ENCODE data around the gene UBE2QL1. TPM values are rescaled to one million over a fixed set of nuclear protein-coding genes. Genes with fewer than 3 reads are reported as not detected.

UBE2QL1 gene
- total RNA-seq, 6 donors from 2014 or later, result 0.09 to 0.10 TPM; not detected in 4

- no peak overlapping the region for H3K4me3 ChIP-seq
- TF ChIP-seq POLR2AphosphoS5 (IDR thresholded peaks at IDR 0.05) (no peak), EP300 (IDR thresholded peaks at IDR 0.05) (no peak), CTCF (IDR thresholded peaks at IDR 0.05) (no peak), POLR2A (IDR thresholded peaks at IDR 0.05) (no peak)
- no peak overlapping the region for H3K27ac ChIP-seq
- 86 to 89% methylated on average over 4 of the region's 4 CpGs for WGBS, 2 donors
- peaks cover 0 to 11% (median 0%) of the 10 kb centered on the region in 4 donors for H3K9me3 ChIP-seq
- no peak for ATAC-seq (ENCODE audit: low FRiP score in 2 of 2)
- no peaks in the 10 kb centered on the region for H3K4me1 ChIP-seq
- H3K27me3 ChIP-seq, result no peaks in the 10 kb centered on the region
- no peaks in the 10 kb centered on the region for H3K36me3 ChIP-seq
- no peak for DNase-seq
These were observed 50.3 kb downstream of the UBE2QL1 start for GRCh38 chr5:6498968-6499367.

DNA sequence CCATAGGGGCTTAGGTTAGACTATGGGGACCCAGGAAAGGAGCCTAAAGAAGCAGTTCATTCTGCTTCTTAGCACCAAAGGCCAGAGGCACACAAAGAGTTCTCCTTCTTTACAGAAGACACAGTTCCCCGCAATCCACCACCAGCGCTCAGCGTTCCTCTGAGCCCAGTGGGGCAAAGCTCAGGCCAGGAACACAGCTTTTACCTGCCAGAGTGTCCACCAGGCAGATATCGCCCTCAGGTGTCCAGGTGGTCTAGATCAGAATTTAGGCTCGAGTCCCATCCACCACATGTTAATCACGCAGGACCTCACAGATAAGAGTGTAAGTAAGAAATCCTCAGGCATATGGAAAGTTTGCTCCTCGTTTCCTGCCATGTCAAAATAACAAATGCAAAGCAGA is 53.0 kb downstream of the UBE2QL1 start:
- H3K4me1 ChIP-seq, result no peaks in the 10 kb centered on the region
- H3K9me3 ChIP-seq, result peaks cover 0 to 11% (median 0%) of the 10 kb centered on the region in 4 donors
- ATAC-seq (ENCODE audit: low FRiP score in 2 of 2), result no peak
- no peak for TF ChIP-seq EP300 (IDR thresholded peaks at IDR 0.05)
- TF ChIP-seq POLR2A (IDR thresholded peaks at IDR 0.05), result no peak
- TF ChIP-seq POLR2AphosphoS5 (IDR thresholded peaks at IDR 0.05), result no peak
- TF ChIP-seq CTCF (IDR thresholded peaks at IDR 0.05), result no peak
- WGBS, 2 donors, result 74 to 79% methylated on average over 7 of the region's 7 CpGs
- no peaks in the 10 kb centered on the region for H3K36me3 ChIP-seq
- H3K4me3 ChIP-seq, result no peak overlapping the region
- DNase-seq, result no peak
- no peak overlapping the region for H3K27ac ChIP-seq
- no peaks in the 10 kb centered on the region for H3K27me3 ChIP-seq

GRCh38 chr5:6502421-6502820 is 53.8 kb downstream of the UBE2QL1 start:
- Histone ChIP-seq H3K27ac (no peak overlapping the region), H3K9me3 (peaks cover 0 to 11% (median 0%) of the 10 kb centered on the region in 4 donors), H3K4me3 (no peak overlapping the region), H3K27me3 (no peaks in the 10 kb centered on the region), H3K36me3 (no peaks in the 10 kb centered on the region), H3K4me1 (no peaks in the 10 kb centered on the region)
- no peak for TF ChIP-seq CTCF (IDR thresholded peaks at IDR 0.05)
- no peak for TF ChIP-seq POLR2AphosphoS5 (IDR thresholded peaks at IDR 0.05)
- no peak for TF ChIP-seq EP300 (IDR thresholded peaks at IDR 0.05)
- no peak for TF ChIP-seq POLR2A (IDR thresholded peaks at IDR 0.05)
- WGBS, 2 donors, result 92 to 95% methylated on average over 2 to 4 of the region's 4 CpGs
- DNase-seq (no peak), ATAC-seq (ENCODE audit: low FRiP score in 2 of 2) (no peak)

DNA sequence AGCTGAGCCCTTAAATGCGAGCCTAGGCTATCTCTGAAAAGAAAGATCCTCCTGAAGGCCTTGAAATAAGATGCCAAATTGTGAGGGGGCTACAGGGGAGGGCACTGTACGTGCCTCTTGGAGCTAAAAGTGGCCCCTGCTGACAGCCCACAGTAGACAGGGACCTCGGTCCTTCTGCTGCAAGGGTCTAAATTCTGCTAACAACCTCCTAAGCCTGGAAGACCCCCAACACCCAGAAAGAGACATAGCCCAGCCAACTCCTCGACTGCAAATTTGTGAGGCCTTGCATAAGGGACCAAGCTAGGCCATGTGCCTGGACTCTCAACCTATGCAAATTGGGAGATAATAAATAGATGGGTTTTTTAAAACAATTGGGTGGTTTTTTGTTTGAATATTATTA is 54.7 kb downstream of the UBE2QL1 start:
- no peak for TF ChIP-seq EP300 (IDR thresholded peaks at IDR 0.05)
- no peak for TF ChIP-seq POLR2AphosphoS5 (IDR thresholded peaks at IDR 0.05)
- no peak for TF ChIP-seq CTCF (IDR thresholded peaks at IDR 0.05)
- TF ChIP-seq POLR2A (IDR thresholded peaks at IDR 0.05), result no peak
- DNase-seq, result no peak
- no peak overlapping the region for H3K4me3 ChIP-seq
- 72 to 75% methylated on average over 4 of the region's 4 CpGs for WGBS, 2 donors
- no peaks in the 10 kb centered on the region for H3K27me3 ChIP-seq
- no peak overlapping the region for H3K27ac ChIP-seq
- peaks cover 0 to 11% (median 0%) of the 10 kb centered on the region in 4 donors for H3K9me3 ChIP-seq
- no peaks in the 10 kb centered on the region for H3K4me1 ChIP-seq
- H3K36me3 ChIP-seq, result no peaks in the 10 kb centered on the region
- no peak for ATAC-seq (ENCODE audit: low FRiP score in 2 of 2)

GRCh38 chr5:6504677-6505415 is 56.2 kb downstream of the UBE2QL1 start:
- DNase-seq (no peak), ATAC-seq (ENCODE audit: low FRiP score in 2 of 2) (no peak)
- peaks cover 0 to 11% (median 0%) of the 10 kb centered on the region in 4 donors for H3K9me3 ChIP-seq
- no peaks in the 10 kb centered on the region for H3K4me1 ChIP-seq
- no peaks in the 10 kb centered on the region for H3K36me3 ChIP-seq
- H3K4me3 ChIP-seq, result no peak overlapping the region
- no peak overlapping the region for H3K27ac ChIP-seq
- H3K27me3 ChIP-seq, result no peaks in the 10 kb centered on the region
- TF ChIP-seq EP300 (IDR thresholded peaks at IDR 0.05) (no peak), CTCF (IDR thresholded peaks at IDR 0.05) (no peak), POLR2A (IDR thresholded peaks at IDR 0.05) (no peak), POLR2AphosphoS5 (IDR thresholded peaks at IDR 0.05) (no peak)
- WGBS, 2 donors, result 56 to 62% methylated on average over 8 of the region's 8 CpGs
